A549 (cell line): ENCODE results near the gene C16orf78.

Experiments used
- EP300 ChIP-seq, 2 experiments: fragments of >200 bp; sonication (Bioruptor Twin); formaldehyde crosslinking; IDR thresholded peaks; 2 replicates in 1 of 2; 3 replicates in 1 of 2; pipeline ENCODE4 v1.6.1; 2016 to 2017
- MAZ ChIP-seq: fragments of 150-350 bp; IDR thresholded peaks from 2 replicates; pipeline ENCODE4 v1.6.1; 2014; ENCODE audit warnings: antibody characterized with exemption, low read depth, low read length, borderline replicate concordance
- POLR2A ChIP-seq: IDR thresholded peaks from 2 replicates; pipeline ENCODE4 v1.6.1; 2012; ENCODE audit warnings: mild to moderate bottlenecking, low read length
- TF ChIP-seq, protein P1 (sequence below): fragments of >200 bp; sonication (Bioruptor Twin); formaldehyde crosslinking; IDR thresholded peaks from 3 replicates; pipeline ENCODE4 v1.5.1; 2016

DNA sequence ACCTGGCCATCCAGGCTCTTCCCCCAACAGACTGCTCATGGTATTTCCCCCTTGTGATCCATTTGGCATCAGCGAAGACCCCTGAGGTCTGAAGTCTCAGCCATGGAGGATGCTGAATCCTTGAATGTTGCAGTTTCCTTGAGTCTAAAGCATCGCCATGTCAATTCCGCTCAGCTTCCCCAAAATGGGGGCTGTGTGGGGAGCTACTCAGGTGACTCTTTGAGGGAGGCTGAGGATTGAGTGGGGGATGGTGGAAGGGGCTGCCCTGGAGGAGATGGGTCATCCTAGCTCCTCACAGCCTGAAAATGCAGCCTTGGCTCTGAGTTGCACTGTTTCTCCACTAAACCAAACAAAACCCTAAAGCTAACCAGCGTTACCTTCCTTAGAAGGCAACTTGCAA, 2.6 kb downstream of the C16orf78 start:
- TF ChIP-seq EP300 (IDR thresholded peaks at IDR 0.05) (no peak), POLR2A (no peak), MAZ (no peak)
- TF ChIP-seq, protein P1, sequence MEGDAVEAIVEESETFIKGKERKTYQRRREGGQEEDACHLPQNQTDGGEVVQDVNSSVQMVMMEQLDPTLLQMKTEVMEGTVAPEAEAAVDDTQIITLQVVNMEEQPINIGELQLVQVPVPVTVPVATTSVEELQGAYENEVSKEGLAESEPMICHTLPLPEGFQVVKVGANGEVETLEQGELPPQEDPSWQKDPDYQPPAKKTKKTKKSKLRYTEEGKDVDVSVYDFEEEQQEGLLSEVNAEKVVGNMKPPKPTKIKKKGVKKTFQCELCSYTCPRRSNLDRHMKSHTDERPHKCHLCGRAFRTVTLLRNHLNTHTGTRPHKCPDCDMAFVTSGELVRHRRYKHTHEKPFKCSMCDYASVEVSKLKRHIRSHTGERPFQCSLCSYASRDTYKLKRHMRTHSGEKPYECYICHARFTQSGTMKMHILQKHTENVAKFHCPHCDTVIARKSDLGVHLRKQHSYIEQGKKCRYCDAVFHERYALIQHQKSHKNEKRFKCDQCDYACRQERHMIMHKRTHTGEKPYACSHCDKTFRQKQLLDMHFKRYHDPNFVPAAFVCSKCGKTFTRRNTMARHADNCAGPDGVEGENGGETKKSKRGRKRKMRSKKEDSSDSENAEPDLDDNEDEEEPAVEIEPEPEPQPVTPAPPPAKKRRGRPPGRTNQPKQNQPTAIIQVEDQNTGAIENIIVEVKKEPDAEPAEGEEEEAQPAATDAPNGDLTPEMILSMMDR, result no peak
